Measurements from ENCODE around the gene TDRD3. TPM values are rescaled to one million over a fixed set of nuclear protein-coding genes. Genes with fewer than 3 reads are reported as not detected.

The TDRD3 gene
- total and polyA plus RNA-seq, 2 donors from 2014 or later = 14.9 to 42.2 TPM

DNA sequence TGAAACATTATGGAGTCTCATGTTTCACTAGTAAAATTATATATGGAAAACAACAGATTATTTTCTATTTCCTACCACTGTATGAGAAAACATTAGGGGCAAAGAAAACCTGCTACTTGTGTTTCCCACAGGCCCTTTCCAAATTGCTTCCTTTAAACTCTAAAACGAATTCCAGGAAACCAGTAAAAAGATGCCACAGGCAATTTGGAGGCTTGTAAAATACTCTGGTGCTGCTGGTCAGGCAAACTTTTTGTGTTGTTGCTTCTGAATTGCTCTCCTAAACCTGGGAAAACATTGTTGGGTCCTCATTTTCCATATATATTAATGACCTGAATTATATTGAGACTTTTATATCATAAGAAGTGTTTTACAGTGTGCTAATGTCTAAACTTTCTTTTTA is 141.5 kb downstream of the TDRD3 start:
- no peak overlapping the region for H3K27ac ChIP-seq (ENCODE audit: low read depth in 2 of 2, low read length in 2 of 2)
- DNase-seq = peak in 2 of 5 donors; percentile 1 to 10
- H3K9me3 ChIP-seq (ENCODE audit: control insufficient read depth in 2 of 3, insufficient read depth in 1 of 3, low read length in 3 of 3) = no peaks in the 10 kb centered on the region
- no peaks in the 10 kb centered on the region for H3K27me3 ChIP-seq (ENCODE audit: control insufficient read depth, insufficient read depth, low read length)
- no peak overlapping the region for H3K9ac ChIP-seq (ENCODE audit: low read length in 3 of 3)
- peaks cover 0 to 5% (median 0%) of the 10 kb centered on the region in 3 donors for H3K36me3 ChIP-seq (ENCODE audit: control insufficient read depth in 2 of 3, insufficient read depth in 3 of 3, low read length in 3 of 3)
- no peaks in the 10 kb centered on the region for H3K4me1 ChIP-seq (ENCODE audit: control insufficient read depth in 2 of 3, insufficient read depth in 2 of 3, low read depth in 1 of 3, low read length in 3 of 3)
- FAIRE-seq = no peak
- TF ChIP-seq, protein P1, sequence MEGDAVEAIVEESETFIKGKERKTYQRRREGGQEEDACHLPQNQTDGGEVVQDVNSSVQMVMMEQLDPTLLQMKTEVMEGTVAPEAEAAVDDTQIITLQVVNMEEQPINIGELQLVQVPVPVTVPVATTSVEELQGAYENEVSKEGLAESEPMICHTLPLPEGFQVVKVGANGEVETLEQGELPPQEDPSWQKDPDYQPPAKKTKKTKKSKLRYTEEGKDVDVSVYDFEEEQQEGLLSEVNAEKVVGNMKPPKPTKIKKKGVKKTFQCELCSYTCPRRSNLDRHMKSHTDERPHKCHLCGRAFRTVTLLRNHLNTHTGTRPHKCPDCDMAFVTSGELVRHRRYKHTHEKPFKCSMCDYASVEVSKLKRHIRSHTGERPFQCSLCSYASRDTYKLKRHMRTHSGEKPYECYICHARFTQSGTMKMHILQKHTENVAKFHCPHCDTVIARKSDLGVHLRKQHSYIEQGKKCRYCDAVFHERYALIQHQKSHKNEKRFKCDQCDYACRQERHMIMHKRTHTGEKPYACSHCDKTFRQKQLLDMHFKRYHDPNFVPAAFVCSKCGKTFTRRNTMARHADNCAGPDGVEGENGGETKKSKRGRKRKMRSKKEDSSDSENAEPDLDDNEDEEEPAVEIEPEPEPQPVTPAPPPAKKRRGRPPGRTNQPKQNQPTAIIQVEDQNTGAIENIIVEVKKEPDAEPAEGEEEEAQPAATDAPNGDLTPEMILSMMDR (IDR thresholded peaks at IDR 0.05; ENCODE audit: borderline replicate concordance, extremely low read depth, insufficient read depth) = no peak
- no peak overlapping the region for H3K4me3 ChIP-seq (ENCODE audit: low read length in 3 of 3)
- intact Hi-C loops (cut with DNase I) = no loop called here

DNA sequence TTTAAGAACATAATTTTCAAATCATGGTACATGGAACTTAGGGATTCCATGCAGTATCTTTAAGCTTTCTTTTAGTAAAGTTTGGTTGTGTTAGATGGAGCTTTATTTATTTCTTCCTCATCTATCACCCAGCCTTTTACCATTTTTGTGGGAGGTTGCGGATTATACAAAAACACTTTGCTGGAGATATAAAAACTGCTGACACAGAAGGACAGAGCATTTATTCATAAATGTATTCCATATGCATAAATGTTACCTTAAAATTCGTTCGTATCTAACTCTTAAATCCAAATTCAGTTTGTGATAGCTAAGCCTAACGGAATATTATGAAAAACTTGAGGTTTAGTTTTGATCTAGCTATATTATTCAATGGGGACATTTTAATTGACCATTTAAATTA is 143.3 kb downstream of the TDRD3 start:
- H3K9me3 ChIP-seq (ENCODE audit: control insufficient read depth in 2 of 3, insufficient read depth in 1 of 3, low read length in 3 of 3) = no peaks in the 10 kb centered on the region
- H3K27me3 ChIP-seq (ENCODE audit: control insufficient read depth, insufficient read depth, low read length) = no peaks in the 10 kb centered on the region
- FAIRE-seq (no peak), DNase-seq (no peak)
- intact Hi-C loops (cut with DNase I) = no loop called here
- H3K4me3 ChIP-seq (ENCODE audit: low read length in 3 of 3) = no peak overlapping the region
- H3K4me1 ChIP-seq (ENCODE audit: control insufficient read depth in 2 of 3, insufficient read depth in 2 of 3, low read depth in 1 of 3, low read length in 3 of 3) = no peaks in the 10 kb centered on the region
- no peak overlapping the region for H3K9ac ChIP-seq (ENCODE audit: low read length in 3 of 3)
- TF ChIP-seq, protein P1 (IDR thresholded peaks at IDR 0.05; ENCODE audit: borderline replicate concordance, extremely low read depth, insufficient read depth) = no peak
- H3K36me3 ChIP-seq (ENCODE audit: control insufficient read depth in 2 of 3, insufficient read depth in 3 of 3, low read length in 3 of 3) = peaks cover 0 to 2% (median 0%) of the 10 kb centered on the region in 3 donors
- no peak overlapping the region for H3K27ac ChIP-seq (ENCODE audit: low read depth in 2 of 2, low read length in 2 of 2)

DNA sequence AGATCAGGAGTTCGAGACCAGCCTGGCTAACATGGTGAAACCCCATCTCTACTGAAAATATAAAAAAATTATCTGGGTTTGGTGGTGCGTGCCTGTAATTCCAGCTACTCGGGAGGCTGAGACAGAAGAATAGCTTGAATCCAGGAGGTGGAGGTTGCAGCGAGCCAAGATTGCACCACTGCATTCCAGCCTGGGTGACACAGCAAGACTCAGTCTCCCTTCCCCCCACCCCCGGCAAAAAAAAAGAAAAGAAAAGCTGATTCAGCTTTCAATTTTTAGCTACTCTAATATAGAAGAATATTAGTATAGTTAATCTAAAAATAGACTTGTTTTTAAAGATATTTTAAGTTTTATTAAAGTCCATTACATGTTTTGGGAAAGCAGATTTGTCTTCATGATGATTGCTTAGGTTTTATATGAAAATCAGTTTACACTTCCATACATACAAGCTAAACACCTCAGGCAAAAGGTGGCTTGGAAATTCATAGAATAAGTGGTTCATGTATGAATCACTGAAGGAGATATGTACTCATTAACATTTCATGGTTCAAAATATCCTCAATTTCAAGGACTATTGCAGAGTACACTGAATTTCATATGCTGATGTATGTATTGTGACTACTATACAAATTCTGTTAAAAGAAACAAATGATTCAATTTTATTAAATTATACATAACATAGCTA is 165.2 kb downstream of the TDRD3 start:
- Histone ChIP-seq H3K4me1 (ENCODE audit: control insufficient read depth in 2 of 3, insufficient read depth in 2 of 3, low read depth in 1 of 3, low read length in 3 of 3) (no peaks in the 10 kb centered on the region), H3K9me3 (ENCODE audit: control insufficient read depth in 2 of 3, insufficient read depth in 1 of 3, low read length in 3 of 3) (no peaks in the 10 kb centered on the region), H3K9ac (ENCODE audit: low read length in 3 of 3) (no peak overlapping the region), H3K4me3 (ENCODE audit: low read length in 3 of 3) (no peak overlapping the region), H3K27ac (ENCODE audit: low read depth in 2 of 2, low read length in 2 of 2) (no peak overlapping the region), H3K27me3 (ENCODE audit: control insufficient read depth, insufficient read depth, low read length) (no peaks in the 10 kb centered on the region), H3K36me3 (ENCODE audit: control insufficient read depth in 2 of 3, insufficient read depth in 3 of 3, low read length in 3 of 3) (no peaks in the 10 kb centered on the region)
- FAIRE-seq (no peak), DNase-seq (no peak)
- intact Hi-C loops (cut with DNase I) = no loop called here
- TF ChIP-seq, protein P1 (IDR thresholded peaks at IDR 0.05; ENCODE audit: borderline replicate concordance, extremely low read depth, insufficient read depth) = no peak

Measured in kidney (tissue), 14 donors.